Liver (tissue), 3 donors: ENCODE measurements around the gene EMP3.

ENCODE experiments used
- CTCF ChIP-seq: fragments of 150-350 bp; IDR thresholded peaks from 2 replicates; pipeline ENCODE4 v1.5.1; 2017; ENCODE audit warnings: improper control_type of control experiment, low read depth, low read length; ENCODE audit not compliant: missing input control
- GABPA ChIP-seq, 2 donors: IDR thresholded peaks in 1 of 2; conservative IDR thresholded peaks in 1 of 2; 2 replicates each; pipeline ENCODE4 v1.6.1; 2016; ENCODE audit warnings: antibody characterized with exemption in 2 of 2, mild to moderate bottlenecking in 1 of 2, moderate library complexity in 1 of 2
- MAX ChIP-seq: IDR thresholded peaks from 2 replicates; pipeline ENCODE4 v1.6.1; 2016; ENCODE audit warnings: antibody characterized with exemption
- SP1 ChIP-seq: IDR thresholded peaks from 2 replicates; pipeline ENCODE4 v1.6.1; 2018; ENCODE audit warnings: antibody characterized with exemption, mild to moderate bottlenecking
- TAF1 ChIP-seq: conservative IDR thresholded peaks from 2 replicates; pipeline ENCODE4 v1.6.1; 2016; ENCODE audit warnings: antibody characterized with exemption, mild to moderate bottlenecking
- YY1 ChIP-seq: IDR thresholded peaks from 2 replicates; pipeline ENCODE4 v1.6.1; 2016; ENCODE audit warnings: antibody characterized with exemption, mild to moderate bottlenecking
- ZBTB33 ChIP-seq: IDR thresholded peaks from 2 replicates; pipeline ENCODE4 v1.6.1; 2016; ENCODE audit warnings: antibody characterized with exemption
- TF ChIP-seq, protein P1 (sequence below): IDR thresholded peaks from 2 replicates; pipeline ENCODE4 v1.6.1; 2016; ENCODE audit warnings: antibody characterized with exemption, mild to moderate bottlenecking
- donor health status: healthy.
- donor health status: healthy.

DNA sequence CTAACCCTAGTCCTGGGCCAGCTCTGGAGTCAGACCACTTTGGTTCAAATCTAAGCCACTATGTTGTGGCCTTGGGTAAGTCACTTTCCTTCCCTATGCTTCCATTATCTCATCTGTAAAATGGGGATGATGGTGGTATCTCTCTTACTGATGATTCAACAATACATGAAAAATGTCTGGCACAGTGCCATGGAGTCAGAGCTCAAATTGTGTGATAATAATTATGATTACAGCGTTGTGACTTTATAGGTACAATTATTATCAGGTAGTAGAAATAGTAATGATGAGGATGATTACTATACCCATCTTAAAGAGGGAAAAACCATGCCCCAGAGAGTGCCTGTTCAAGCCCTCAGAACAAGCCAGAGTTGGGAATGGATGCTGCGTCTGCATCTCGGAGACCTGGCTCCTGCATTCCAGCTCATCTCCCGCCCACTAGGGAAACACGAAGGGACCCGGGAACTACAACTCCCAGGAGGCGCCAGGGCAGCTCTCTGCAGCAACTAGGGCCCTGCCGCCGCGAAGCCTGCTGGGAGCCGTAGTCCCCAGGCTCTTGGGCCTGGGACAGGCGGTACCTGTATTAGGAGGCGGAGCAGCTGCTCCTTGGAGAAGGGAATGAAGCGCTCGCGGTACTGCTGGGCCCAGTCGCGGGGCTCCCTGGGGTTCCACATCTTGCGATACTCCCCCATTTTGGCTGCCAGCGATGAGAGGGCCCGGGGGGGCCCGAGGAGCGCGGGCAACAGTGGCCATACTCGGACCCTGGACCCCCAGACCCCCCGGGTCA is 37.6 kb downstream of the EMP3 start:
- TF ChIP-seq CTCF = peak; percentile 26
- TF ChIP-seq, protein P1, sequence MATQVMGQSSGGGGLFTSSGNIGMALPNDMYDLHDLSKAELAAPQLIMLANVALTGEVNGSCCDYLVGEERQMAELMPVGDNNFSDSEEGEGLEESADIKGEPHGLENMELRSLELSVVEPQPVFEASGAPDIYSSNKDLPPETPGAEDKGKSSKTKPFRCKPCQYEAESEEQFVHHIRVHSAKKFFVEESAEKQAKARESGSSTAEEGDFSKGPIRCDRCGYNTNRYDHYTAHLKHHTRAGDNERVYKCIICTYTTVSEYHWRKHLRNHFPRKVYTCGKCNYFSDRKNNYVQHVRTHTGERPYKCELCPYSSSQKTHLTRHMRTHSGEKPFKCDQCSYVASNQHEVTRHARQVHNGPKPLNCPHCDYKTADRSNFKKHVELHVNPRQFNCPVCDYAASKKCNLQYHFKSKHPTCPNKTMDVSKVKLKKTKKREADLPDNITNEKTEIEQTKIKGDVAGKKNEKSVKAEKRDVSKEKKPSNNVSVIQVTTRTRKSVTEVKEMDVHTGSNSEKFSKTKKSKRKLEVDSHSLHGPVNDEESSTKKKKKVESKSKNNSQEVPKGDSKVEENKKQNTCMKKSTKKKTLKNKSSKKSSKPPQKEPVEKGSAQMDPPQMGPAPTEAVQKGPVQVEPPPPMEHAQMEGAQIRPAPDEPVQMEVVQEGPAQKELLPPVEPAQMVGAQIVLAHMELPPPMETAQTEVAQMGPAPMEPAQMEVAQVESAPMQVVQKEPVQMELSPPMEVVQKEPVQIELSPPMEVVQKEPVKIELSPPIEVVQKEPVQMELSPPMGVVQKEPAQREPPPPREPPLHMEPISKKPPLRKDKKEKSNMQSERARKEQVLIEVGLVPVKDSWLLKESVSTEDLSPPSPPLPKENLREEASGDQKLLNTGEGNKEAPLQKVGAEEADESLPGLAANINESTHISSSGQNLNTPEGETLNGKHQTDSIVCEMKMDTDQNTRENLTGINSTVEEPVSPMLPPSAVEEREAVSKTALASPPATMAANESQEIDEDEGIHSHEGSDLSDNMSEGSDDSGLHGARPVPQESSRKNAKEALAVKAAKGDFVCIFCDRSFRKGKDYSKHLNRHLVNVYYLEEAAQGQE = no peak
- peak; percentile 40 for TF ChIP-seq SP1
- no peak for TF ChIP-seq TAF1
- TF ChIP-seq GABPA (IDR thresholded peaks at IDR 0.05 in 1 of 2, conservative IDR thresholded peaks at IDR 0.05 in 1 of 2) = peak in 1 of 2 donors; percentile 22
- TF ChIP-seq YY1 = peak; percentile 69
- peak; percentile 45 for TF ChIP-seq ZBTB33
- peak; percentile 41 for TF ChIP-seq MAX
